GM12878 (cell line): ENCODE measurements around the gene COL25A1. TPM values are rescaled to one million over a fixed set of nuclear protein-coding genes. Genes with fewer than 3 reads are reported as not detected.

ENCODE experiments used
- ATAC-seq: fragments of 200-7000 bp; cut with Tn5 transposase; 3 replicates; pipeline ENCODE4 v1.9.1; 2020; ENCODE audit warnings: mild to moderate bottlenecking, moderate library complexity
- BruUV-seq: library from RNA; stranded (reverse); fragments of 400-500 nt; replicated peaks from 2 replicates; lab custom pipeline; 2021; lab: Mats Ljungman, UMichigan
- CTCF ChIA-PET: fragments of 300-600 bp; sonication (Branson Sonifier 250); formaldehyde crosslinking; extraction: SDS; loops from one replicate; lab custom pipeline; 2021; ENCODE audit warnings: inconsistent platforms; lab: Yijun Ruan, JAX
- POLR2A ChIA-PET: fragments of 350-600 bp; formaldehyde crosslinking; extraction: SDS; loops from one replicate; lab custom pipeline; 2021; ENCODE audit warnings: inconsistent platforms; lab: Charles Lee
- RAD21 ChIA-PET: fragments of 300-600 bp; sonication (Branson Sonifier 250); formaldehyde crosslinking; loops from one replicate; lab custom pipeline; 2023; ENCODE audit warnings: antibody characterized with exemption; ENCODE audit not compliant: unreplicated experiment; lab: Charles Lee
- SMC1A ChIA-PET: fragments of 300-600 bp; sonication (Branson Sonifier 250); formaldehyde crosslinking; loops from one replicate; lab custom pipeline; 2023; ENCODE audit not compliant: unreplicated experiment, uncharacterized antibody; lab: Charles Lee
- DNase-seq: peaks from one replicate; pipeline ENCODE4 v3.0.0-alpha.2; 2011; ENCODE audit warnings: low read depth, low spot score
- FAIRE-seq: peaks from 3 replicates; lab custom pipeline; 2011; peaks lifted over from hg19 to GRCh38; lab: Jason Lieb, UNC
- H2AFZ ChIP-seq: 2 replicates; pipeline ENCODE4 v1.6.0; 2011; ENCODE audit warnings: low read depth, low read length, control low read depth; ENCODE audit not compliant: control insufficient read depth
- H3K27ac ChIP-seq: 2 replicates; pipeline ENCODE4 v1.5.1; 2011; ENCODE audit warnings: control low read depth; ENCODE audit not compliant: control insufficient read depth, insufficient read depth
- H3K27me3 ChIP-seq, 2 experiments: replicated peaks in 1 of 2; 2 replicates each; pipeline versions ENCODE4 v1.6.0 to v1.6.1; 2011; ENCODE audit warnings: low read length in 1 of 2; ENCODE audit not compliant: control insufficient read depth in 2 of 2, insufficient read depth in 2 of 2
- H3K36me3 ChIP-seq, 2 experiments: 2 replicates each; pipeline ENCODE4 v1.5.1; 2011; ENCODE audit warnings: low read length in 1 of 2; ENCODE audit not compliant: control insufficient read depth in 2 of 2, insufficient read depth in 2 of 2
- H3K4me1 ChIP-seq: 2 replicates; pipeline ENCODE4 v1.6.1; 2011; ENCODE audit warnings: mild to moderate bottlenecking, low read length, moderate library complexity, mixed read lengths; ENCODE audit not compliant: control insufficient read depth, insufficient read depth
- H3K4me2 ChIP-seq: 2 replicates; pipeline ENCODE4 v1.6.0; 2011; ENCODE audit warnings: control low read depth; ENCODE audit not compliant: control insufficient read depth, insufficient read depth
- H3K4me3 ChIP-seq: fragments of 200-600 bp; sonication (generic); 2 replicates; pipeline ENCODE4 v1.5.1; 2016
- H3K79me2 ChIP-seq: 2 replicates; pipeline ENCODE4 v1.6.0; 2011; ENCODE audit warnings: low read length; ENCODE audit not compliant: control insufficient read depth, insufficient read depth
- H3K9ac ChIP-seq: 2 replicates; pipeline ENCODE4 v1.8.0; 2011; ENCODE audit warnings: low read length, control low read depth, mixed read lengths; ENCODE audit not compliant: control insufficient read depth, insufficient read depth
- H3K9me3 ChIP-seq: replicated peaks from 3 replicates; pipeline ENCODE4 v1.5.1; 2011; ENCODE audit warnings: mild to moderate bottlenecking, low read length; ENCODE audit not compliant: control insufficient read depth, insufficient read depth
- H4K20me1 ChIP-seq: 2 replicates; pipeline ENCODE4 v1.6.0; 2011; ENCODE audit not compliant: control insufficient read depth, insufficient read depth
- FOXM1 ChIP-seq: IDR thresholded peaks from 2 replicates; pipeline ENCODE4 v1.6.1; 2012; ENCODE audit warnings: low read depth, mild to moderate bottlenecking, inconsistent platforms, low read length, moderate library complexity
- IRF4 ChIP-seq: IDR thresholded peaks from 2 replicates; pipeline ENCODE4 v1.6.1; 2011; ENCODE audit warnings: low read depth, low read length
- MYB ChIP-seq: fragments of 150-350 bp; IDR thresholded peaks from 2 replicates; pipeline ENCODE4 v1.6.1; 2014; ENCODE audit warnings: mild to moderate bottlenecking, low read depth, low read length, borderline replicate concordance
- PAX8 ChIP-seq: fragments of 450-650 bp; IDR thresholded peaks from 2 replicates; pipeline ENCODE4 v1.6.1; 2017; ENCODE audit warnings: mild to moderate bottlenecking, moderate library complexity
- STAT1 ChIP-seq: fragments of 450-650 bp; conservative IDR thresholded peaks from 2 replicates; pipeline ENCODE4 v1.6.1; 2014; ENCODE audit warnings: antibody characterized with exemption, mild to moderate bottlenecking
- SUPT20H ChIP-seq: IDR thresholded peaks from 2 replicates; pipeline ENCODE4 v1.6.1; 2011; ENCODE audit warnings: low read depth, mild to moderate bottlenecking, low read length, moderate library complexity, borderline replicate concordance; ENCODE audit not compliant: control insufficient read depth
- TAF1 ChIP-seq: IDR thresholded peaks from 2 replicates; pipeline ENCODE4 v1.6.1; 2011; ENCODE audit warnings: mild to moderate bottlenecking, low read depth, low read length, borderline replicate concordance
- TARDBP ChIP-seq: IDR thresholded peaks from 2 replicates; pipeline ENCODE4 v1.6.1; 2016; ENCODE audit warnings: borderline replicate concordance
- TCF3 ChIP-seq: IDR thresholded peaks from 2 replicates; pipeline ENCODE4 v1.6.1; 2012; ENCODE audit warnings: low read depth, mild to moderate bottlenecking, low read length, borderline replicate concordance; ENCODE audit not compliant: insufficient read depth
- ZNF24 ChIP-seq: fragments of 450-650 bp; IDR thresholded peaks from 2 replicates; pipeline ENCODE4 v1.6.1; 2017; ENCODE audit warnings: antibody characterized with exemption, mild to moderate bottlenecking
- WGBS: methylation state at CpG from one replicate; pipeline ENCODE4 v1.1.6; 2016; ENCODE audit warnings: low lambda C conversion rate; ENCODE audit not compliant: insufficient replicate concordance, insufficient coverage; ENCODE audit errors: missing lambda C conversion rate; 5-methylcytosine and 5-hydroxymethylcytosine counted together
- in situ Hi-C: fragments of 300-500 bp; cut with MboI; formaldehyde crosslinking; loops from 9 replicates; pipeline ENCODE4 v1.14.3; 2018; ENCODE audit warnings: mixed read lengths
- intact Hi-C: fragments of 100-400 bp; cut with micrococcal nuclease; formaldehyde crosslinking; loops from one replicate; pipeline ENCODE4 v1.14.2; 2022; ENCODE audit not compliant: unreplicated experiment
- polyA plus RNA-seq, 11 experiments: library from polyadenylated mRNA; depleted of rRNA in 4 of 11; unstranded in 6 of 11; stranded (reverse) in 5 of 11; fragments of >200 nt; fragmentation: Nextera tagmentation in 4 of 11; fragmentation: Illumina TruSeq in 1 of 11; extraction: Ambion mirVana in 4 of 11; extraction: Trizol in 1 of 11; gene quantifications; 1 replicate in 1 of 11; 2 replicates in 10 of 11; pipeline versions ENCODE4 v1.2.1 to v1.2.3, GENCODE V29; 2011 to 2016; ENCODE audit warnings: inconsistent platforms in 2 of 11, missing spikeins in 2 of 11, low read depth in 1 of 11
- total RNA-seq, 4 experiments: library from RNA; depleted of rRNA in 3 of 4; stranded (reverse); fragments of >200 nt in 3 of 4; fragmentation: Illumina TruSeq in 1 of 4; extraction: Trizol in 1 of 4; gene quantifications; 2 replicates each; pipeline versions ENCODE4 v1.2.1 to v1.2.3, GENCODE V29; 2013 to 2021
- TF ChIP-seq, protein P1 (sequence below): fragments of 450-650 bp; IDR thresholded peaks from 2 replicates; pipeline ENCODE4 v1.6.1; 2017; ENCODE audit warnings: mild to moderate bottlenecking, low read depth, inconsistent platforms; ENCODE audit not compliant: poor library complexity, severe bottlenecking
- TF ChIP-seq, protein P2 (sequence below): fragments of 450-650 bp; IDR thresholded peaks from 2 replicates; pipeline ENCODE4 v1.6.1; 2017; ENCODE audit warnings: borderline replicate concordance

Gene COL25A1
- total and polyA plus RNA-seq, 10 of the 15 experiments (the other 5 are each of a cell fraction or from before 2014, with no cell fraction given): 0.01 to 0.26 (median 0.12) TPM; not detected in 6

DNA sequence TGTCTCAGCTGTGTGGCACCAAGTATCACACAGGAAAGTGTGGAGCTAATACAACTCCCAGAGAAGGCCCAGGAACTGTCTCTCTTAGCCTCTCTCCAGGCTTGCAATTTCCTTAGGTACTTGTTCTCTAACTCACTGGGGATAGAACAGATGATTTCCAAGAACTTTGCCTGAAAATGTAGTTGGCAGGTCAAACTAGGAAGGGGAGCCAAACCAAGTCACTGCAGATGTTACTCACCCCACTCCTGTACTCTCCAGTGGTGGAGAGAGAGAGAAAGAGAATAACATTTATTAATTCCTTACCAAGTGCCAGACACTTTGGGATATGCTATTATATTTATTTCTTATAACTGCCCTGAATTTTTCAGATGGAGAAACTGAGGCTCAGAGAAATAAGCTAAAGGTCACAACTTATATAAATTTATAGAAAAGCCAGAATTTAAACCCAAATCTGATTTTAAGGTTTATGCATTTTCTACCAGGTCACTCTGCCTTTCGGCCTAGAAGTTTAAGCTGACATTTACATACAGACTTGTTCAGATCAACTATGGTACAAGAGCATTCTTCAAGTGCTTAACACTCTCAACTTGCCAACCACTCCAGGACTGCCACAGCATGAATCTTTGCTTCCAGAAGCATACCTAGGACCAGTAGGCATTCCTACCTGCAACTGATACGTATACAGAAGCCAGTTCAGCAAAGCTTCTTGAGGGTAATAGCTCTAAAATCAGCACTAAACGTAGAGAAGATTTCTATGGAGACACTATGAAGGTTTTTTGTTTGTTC, 291.0 kb downstream of the COL25A1 start:
- no peak for DNase-seq
- intact Hi-C loops (no loop called here), in situ Hi-C loops (no loop called here)
- no peaks in the 10 kb centered on the region for H3K36me3 ChIP-seq
- no peak overlapping the region for H2AFZ ChIP-seq
- no peaks in the 10 kb centered on the region for H3K27me3 ChIP-seq
- no peaks in the 10 kb centered on the region for H4K20me1 ChIP-seq
- TF ChIP-seq PAX8: no peak
- TF ChIP-seq IRF4: no peak
- TF ChIP-seq, protein P1, sequence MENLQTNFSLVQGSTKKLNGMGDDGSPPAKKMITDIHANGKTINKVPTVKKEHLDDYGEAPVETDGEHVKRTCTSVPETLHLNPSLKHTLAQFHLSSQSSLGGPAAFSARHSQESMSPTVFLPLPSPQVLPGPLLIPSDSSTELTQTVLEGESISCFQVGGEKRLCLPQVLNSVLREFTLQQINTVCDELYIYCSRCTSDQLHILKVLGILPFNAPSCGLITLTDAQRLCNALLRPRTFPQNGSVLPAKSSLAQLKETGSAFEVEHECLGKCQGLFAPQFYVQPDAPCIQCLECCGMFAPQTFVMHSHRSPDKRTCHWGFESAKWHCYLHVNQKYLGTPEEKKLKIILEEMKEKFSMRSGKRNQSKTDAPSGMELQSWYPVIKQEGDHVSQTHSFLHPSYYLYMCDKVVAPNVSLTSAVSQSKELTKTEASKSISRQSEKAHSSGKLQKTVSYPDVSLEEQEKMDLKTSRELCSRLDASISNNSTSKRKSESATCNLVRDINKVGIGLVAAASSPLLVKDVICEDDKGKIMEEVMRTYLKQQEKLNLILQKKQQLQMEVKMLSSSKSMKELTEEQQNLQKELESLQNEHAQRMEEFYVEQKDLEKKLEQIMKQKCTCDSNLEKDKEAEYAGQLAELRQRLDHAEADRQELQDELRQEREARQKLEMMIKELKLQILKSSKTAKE: no peak
- TF ChIP-seq TAF1: no peak
- no peak for TF ChIP-seq STAT1
- TF ChIP-seq TCF3: no peak
- TF ChIP-seq, protein P2, sequence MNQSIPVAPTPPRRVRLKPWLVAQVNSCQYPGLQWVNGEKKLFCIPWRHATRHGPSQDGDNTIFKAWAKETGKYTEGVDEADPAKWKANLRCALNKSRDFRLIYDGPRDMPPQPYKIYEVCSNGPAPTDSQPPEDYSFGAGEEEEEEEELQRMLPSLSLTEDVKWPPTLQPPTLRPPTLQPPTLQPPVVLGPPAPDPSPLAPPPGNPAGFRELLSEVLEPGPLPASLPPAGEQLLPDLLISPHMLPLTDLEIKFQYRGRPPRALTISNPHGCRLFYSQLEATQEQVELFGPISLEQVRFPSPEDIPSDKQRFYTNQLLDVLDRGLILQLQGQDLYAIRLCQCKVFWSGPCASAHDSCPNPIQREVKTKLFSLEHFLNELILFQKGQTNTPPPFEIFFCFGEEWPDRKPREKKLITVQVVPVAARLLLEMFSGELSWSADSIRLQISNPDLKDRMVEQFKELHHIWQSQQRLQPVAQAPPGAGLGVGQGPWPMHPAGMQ: no peak
- no peak for TF ChIP-seq MYB
- no peak for TF ChIP-seq SUPT20H
- no peak for TF ChIP-seq ZNF24
- TF ChIP-seq TARDBP: no peak
- no peak for TF ChIP-seq FOXM1
- H3K4me2 ChIP-seq: no peak overlapping the region
- POLR2A ChIA-PET: no interaction called here
- H3K4me1 ChIP-seq: no peaks in the 10 kb centered on the region
- SMC1A ChIA-PET: interaction anchor here (0.9 to 1.5 kb wide), 2 partner anchors 282 to 287 kb away, joined by 3 to 4 read pairs; no protein-coding TSS in a partner anchor
- CTCF ChIA-PET: interaction anchor here (0.8 kb wide), 1 partner anchor 282 kb away, joined by 4 read pairs; no protein-coding TSS in a partner anchor
- RAD21 ChIA-PET: no interaction called here
- no peaks in the 10 kb centered on the region; the same call in 2 of the 3 replicates for H3K9me3 ChIP-seq
- ATAC-seq: no peak
- H3K4me3 ChIP-seq: no peak overlapping the region
- no peaks in the 10 kb centered on the region for H3K79me2 ChIP-seq
- WGBS: 9% methylated on average over 3 of the region's 3 CpGs
- no peak overlapping the region for H3K9ac ChIP-seq
- no peak for FAIRE-seq
- H3K27ac ChIP-seq: no peak overlapping the region
- no TSS peak for BruUV-seq
